GM12865 (cell line): ENCODE measurements around the gene BLZF1.
"Not testable (repeated sequence)": the region's sequence is repeated elsewhere in the genome, so short reads cannot be mapped to it uniquely, and the experiment has no call there.

Experiments
- DNase-seq: peaks from one replicate; pipeline ENCODE4 v3.0.0; 2010; ENCODE audit warnings: low read depth
- H3K4me3 ChIP-seq: 2 replicates; pipeline ENCODE4 v1.5.1; 2011; ENCODE audit warnings: mild to moderate bottlenecking, low read depth, low read length, control low read depth
- CTCF ChIP-seq: IDR thresholded peaks from 2 replicates; pipeline ENCODE4 v1.5.1; 2011; ENCODE audit warnings: low read length, control low read depth, low read depth, inconsistent platforms; ENCODE audit not compliant: insufficient read depth; ENCODE audit errors: missing control alignments

Gene BLZF1

GRCh38 chr1:169383449-169383848 is 15.5 kb downstream of the BLZF1 start:
- TF ChIP-seq CTCF: no peak
- DNase-seq: no peak

DNA sequence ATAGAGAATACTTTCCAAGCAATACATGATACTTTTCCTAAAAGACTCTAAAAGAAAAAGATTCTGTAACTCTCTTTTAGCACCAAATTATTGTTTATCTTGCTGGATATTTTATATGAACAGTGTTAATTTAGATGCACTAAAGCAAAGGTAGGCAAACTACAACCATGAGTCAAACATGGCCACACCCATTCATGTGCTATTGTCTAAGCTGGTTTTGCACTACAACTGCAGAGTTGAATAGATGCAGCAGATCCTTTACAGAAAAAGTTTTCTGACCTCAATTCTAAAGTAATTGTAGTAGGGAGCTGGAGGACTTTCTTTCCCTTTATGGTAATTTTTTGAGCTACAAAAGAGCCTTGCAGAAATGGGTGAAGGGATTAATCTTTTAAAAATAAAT is 19.4 kb downstream of the BLZF1 start:
- no peak overlapping the region for H3K4me3 ChIP-seq
- no peak for TF ChIP-seq CTCF
- DNase-seq: no peak

More at GRCh38 chr1:169383449-169383848, 15.5 kb downstream of the BLZF1 start:
- H3K4me3 ChIP-seq: no peak overlapping the region

DNA sequence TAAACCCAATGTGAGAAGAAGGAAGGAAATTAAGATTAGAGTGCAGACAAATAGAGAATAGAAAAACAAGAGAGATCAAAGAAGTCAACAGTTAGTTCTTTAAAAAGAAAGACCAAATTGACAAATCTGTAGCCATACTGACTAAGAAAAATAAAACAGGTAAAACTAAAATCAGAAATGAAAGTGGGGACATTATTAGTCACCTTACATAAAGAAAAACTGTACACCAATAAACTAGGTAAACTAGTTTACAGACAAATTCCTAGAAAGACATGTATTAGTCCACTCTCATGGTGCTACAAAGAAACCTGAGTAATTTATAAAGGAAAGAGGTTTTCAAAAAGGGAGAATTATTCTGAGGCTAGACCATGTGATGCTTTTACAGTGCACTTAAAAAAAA is 22.3 kb downstream of the BLZF1 start:
- H3K4me3 ChIP-seq: no peak overlapping the region
- no peak for TF ChIP-seq CTCF
- peak; percentile 29 for DNase-seq

GRCh38 chr1:169392406-169392805 is 24.4 kb downstream of the BLZF1 start:
- H3K4me3 ChIP-seq: no peak overlapping the region
- no peak for TF ChIP-seq CTCF
- DNase-seq: no peak

GRCh38 chr1:169395955-169396354 is 28.0 kb downstream of the BLZF1 start:
- no peak overlapping the region for H3K4me3 ChIP-seq
- no peak for TF ChIP-seq CTCF
- no peak for DNase-seq

GRCh38 chr1:169402578-169402977 is 34.6 kb downstream of the BLZF1 start:
- DNase-seq, H3K4me3 ChIP-seq: not testable (repeated sequence)

- H3K4me3 ChIP-seq, DNase-seq: not testable (repeated sequence)
Observed at GRCh38 chr1:169408340-169408739, 40.3 kb downstream of the BLZF1 start.

DNA sequence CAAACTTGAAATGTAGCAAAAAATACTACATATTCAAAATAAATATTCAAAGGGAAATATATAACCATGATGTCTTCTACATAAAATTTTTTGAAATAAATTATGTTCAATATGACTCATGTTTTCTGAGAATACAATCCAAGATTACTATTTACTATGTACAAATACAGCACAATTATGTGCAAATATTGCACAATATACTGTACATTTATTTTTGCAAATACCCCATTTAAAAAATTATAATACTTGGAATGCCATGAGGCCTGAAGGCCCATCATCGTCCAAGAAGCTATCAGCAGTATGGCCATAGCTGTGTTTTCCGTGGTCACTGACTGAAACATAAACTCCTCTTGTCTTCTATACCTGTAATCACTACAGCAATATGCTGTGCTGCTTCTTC is 47.0 kb downstream of the BLZF1 start:
- H3K4me3 ChIP-seq: no peak overlapping the region
- TF ChIP-seq CTCF: no peak
- DNase-seq: no peak
